ENCODE measurements around the gene GRHL1. TPM values are rescaled to one million over a fixed set of nuclear protein-coding genes. Genes with fewer than 3 reads are reported as not detected.

The GRHL1 gene
- total and polyA plus RNA-seq, 2 of the 4 experiments (the other 2 are of a cell fraction) = 0.18 to 0.21 TPM

DNA sequence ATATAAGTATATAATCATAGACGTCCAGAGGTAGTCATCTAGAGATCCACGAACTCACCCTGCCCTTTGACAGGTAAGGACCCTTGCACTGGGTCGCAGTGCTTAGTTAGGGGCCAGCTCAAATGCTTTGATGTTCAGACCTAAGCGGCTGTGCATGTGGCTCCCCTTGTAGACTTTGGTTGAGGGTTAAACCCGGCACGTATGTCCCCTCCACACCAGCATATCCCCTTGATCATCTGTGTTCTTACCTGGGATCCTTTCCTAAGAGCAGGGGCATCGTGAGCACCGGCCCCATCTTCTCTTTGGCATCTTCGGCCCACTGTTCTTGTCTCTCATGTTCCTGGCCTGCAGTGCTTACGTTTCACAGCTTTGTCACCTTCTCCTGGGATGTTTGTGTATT, 31.4 kb downstream of the GRHL1 start:
- Histone ChIP-seq H2AFZ (replicated peaks; ENCODE audit: low read length, poor library complexity) (peak overlapping the region; percentile 26), H3K9ac (ENCODE audit: low read depth, low read length) (no peak overlapping the region), H2BK15ac (ENCODE audit: low read depth, low read length) (no peak overlapping the region; the same call in 2 of the 3 replicates), H2BK5ac (ENCODE audit: low read depth, low read length, poor library complexity, severe bottlenecking) (no peak overlapping the region), H2BK20ac (ENCODE audit: low read depth, low read length) (peak overlapping the region; percentile 69), H4K20me1 (ENCODE audit: insufficient read depth, low read length) (no peaks in the 10 kb centered on the region), H3K56ac (ENCODE audit: extremely low read depth, insufficient read depth, low read length) (no peak overlapping the region), H2AK9ac (replicated peaks; ENCODE audit: low read depth, low read length, poor library complexity) (no peak overlapping the region), H2AK5ac (ENCODE audit: low read depth, low read length) (peak overlapping the region; percentile 85), H4K91ac (ENCODE audit: insufficient read depth, low read depth, low read length) (peak overlapping the region; percentile 43; the same call in 1 of the 2 replicates), H3K36me3 (ENCODE audit: control insufficient read depth, insufficient read depth, low read length) (no peaks in the 10 kb centered on the region), H3K14ac (replicated peaks; ENCODE audit: low read depth, low read length) (no peak overlapping the region; the same call in 1 of the 2 replicates), H3K4me1 (ENCODE audit: control insufficient read depth, insufficient read depth, low read length) (peaks cover 12% of the 10 kb centered on the region), H3K4me3 (ENCODE audit: insufficient read depth, low read depth, low read length) (no peak overlapping the region), H3K4ac (ENCODE audit: low read depth, low read length) (peak overlapping the region; percentile 63), H3K23ac (ENCODE audit: low read depth, low read length) (no peak overlapping the region), H4K8ac (ENCODE audit: low read depth in 2 of 2, low read length in 2 of 2) (0 out of 4 replicates have a peak overlapping the region, but pooled peaks of 1 of the 2 experiments have one; percentile 7), H3K9me3 (ENCODE audit: control insufficient read depth, insufficient read depth, low read length) (no peaks in the 10 kb centered on the region), H3K4me2 (ENCODE audit: low read depth, low read length) (no peak overlapping the region), H3K79me1 (ENCODE audit: low read depth in 1 of 2, low read length in 2 of 2) (no peaks in the 10 kb centered on the region), H2BK120ac (ENCODE audit: low read depth, low read length) (peak overlapping the region; percentile 68), H3K27me3 (ENCODE audit: control insufficient read depth, insufficient read depth, low read length) (no peaks in the 10 kb centered on the region), H3K18ac (ENCODE audit: low read depth, low read length) (no peak overlapping the region), H3K27ac (ENCODE audit: insufficient read depth, low read length) (no peak overlapping the region), H3K9me1 (ENCODE audit: insufficient read depth, low read length) (peaks cover 7% of the 10 kb centered on the region), H4K5ac (ENCODE audit: low read depth, low read length) (no peak overlapping the region)
- WGBS, 2 experiments (ENCODE audit: extremely low coverage in 2 of 2, insufficient read length in 1 of 2) = 80% methylated on average over 1 of the region's 10 CpGs; no CpG with 5 or more reads in 1 of the 2 experiments
- CTCF ChIA-PET = interaction anchor here (0.6 to 1.9 kb wide), 3 partner anchors 11 to 95 kb away, joined by 3 to 8 read pairs (median 6); no protein-coding TSS in a partner anchor
- BruUV-seq (replicated peaks) = no TSS peak
- in situ Hi-C loops (cut with MboI; ENCODE audit: low sequenced_read_pairs) (no loop called here), intact Hi-C loops (cut with micrococcal nuclease) (no loop called here), dilution Hi-C loops (cut with HindIII; ENCODE audit: low sequenced_read_pairs, unreplicated experiment) (no loop called here)
- POLR2A ChIA-PET (ENCODE audit: unreplicated experiment) = no interaction called here
- DNase-seq = no peak
- ATAC-seq (ENCODE audit: low read depth) = no peak
- TF ChIP-seq, protein P1, sequence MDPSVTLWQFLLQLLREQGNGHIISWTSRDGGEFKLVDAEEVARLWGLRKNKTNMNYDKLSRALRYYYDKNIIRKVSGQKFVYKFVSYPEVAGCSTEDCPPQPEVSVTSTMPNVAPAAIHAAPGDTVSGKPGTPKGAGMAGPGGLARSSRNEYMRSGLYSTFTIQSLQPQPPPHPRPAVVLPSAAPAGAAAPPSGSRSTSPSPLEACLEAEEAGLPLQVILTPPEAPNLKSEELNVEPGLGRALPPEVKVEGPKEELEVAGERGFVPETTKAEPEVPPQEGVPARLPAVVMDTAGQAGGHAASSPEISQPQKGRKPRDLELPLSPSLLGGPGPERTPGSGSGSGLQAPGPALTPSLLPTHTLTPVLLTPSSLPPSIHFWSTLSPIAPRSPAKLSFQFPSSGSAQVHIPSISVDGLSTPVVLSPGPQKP (IDR thresholded peaks at IDR 0.05; ENCODE audit: borderline replicate concordance, low read depth, low read length) = no peak
- TF ChIP-seq, protein P2, sequence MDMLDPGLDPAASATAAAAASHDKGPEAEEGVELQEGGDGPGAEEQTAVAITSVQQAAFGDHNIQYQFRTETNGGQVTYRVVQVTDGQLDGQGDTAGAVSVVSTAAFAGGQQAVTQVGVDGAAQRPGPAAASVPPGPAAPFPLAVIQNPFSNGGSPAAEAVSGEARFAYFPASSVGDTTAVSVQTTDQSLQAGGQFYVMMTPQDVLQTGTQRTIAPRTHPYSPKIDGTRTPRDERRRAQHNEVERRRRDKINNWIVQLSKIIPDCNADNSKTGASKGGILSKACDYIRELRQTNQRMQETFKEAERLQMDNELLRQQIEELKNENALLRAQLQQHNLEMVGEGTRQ (IDR thresholded peaks at IDR 0.05; ENCODE audit: low read depth, low read length) = no peak
- no peak for TF ChIP-seq RAD21 (IDR thresholded peaks at IDR 0.05; ENCODE audit: low read length)
- TF ChIP-seq MXI1 (IDR thresholded peaks at IDR 0.05; ENCODE audit: borderline replicate concordance, low read depth, low read length) = no peak
- TF ChIP-seq RCOR1 (IDR thresholded peaks at IDR 0.05; ENCODE audit: insufficient replicate concordance, low read length) = no peak
- no peak for TF ChIP-seq NFE2L2 (IDR thresholded peaks at IDR 0.05; ENCODE audit: low read depth, low read length)
- no peak for TF ChIP-seq FOS (IDR thresholded peaks at IDR 0.05; ENCODE audit: low read depth, low read length)
- TF ChIP-seq, protein P3, sequence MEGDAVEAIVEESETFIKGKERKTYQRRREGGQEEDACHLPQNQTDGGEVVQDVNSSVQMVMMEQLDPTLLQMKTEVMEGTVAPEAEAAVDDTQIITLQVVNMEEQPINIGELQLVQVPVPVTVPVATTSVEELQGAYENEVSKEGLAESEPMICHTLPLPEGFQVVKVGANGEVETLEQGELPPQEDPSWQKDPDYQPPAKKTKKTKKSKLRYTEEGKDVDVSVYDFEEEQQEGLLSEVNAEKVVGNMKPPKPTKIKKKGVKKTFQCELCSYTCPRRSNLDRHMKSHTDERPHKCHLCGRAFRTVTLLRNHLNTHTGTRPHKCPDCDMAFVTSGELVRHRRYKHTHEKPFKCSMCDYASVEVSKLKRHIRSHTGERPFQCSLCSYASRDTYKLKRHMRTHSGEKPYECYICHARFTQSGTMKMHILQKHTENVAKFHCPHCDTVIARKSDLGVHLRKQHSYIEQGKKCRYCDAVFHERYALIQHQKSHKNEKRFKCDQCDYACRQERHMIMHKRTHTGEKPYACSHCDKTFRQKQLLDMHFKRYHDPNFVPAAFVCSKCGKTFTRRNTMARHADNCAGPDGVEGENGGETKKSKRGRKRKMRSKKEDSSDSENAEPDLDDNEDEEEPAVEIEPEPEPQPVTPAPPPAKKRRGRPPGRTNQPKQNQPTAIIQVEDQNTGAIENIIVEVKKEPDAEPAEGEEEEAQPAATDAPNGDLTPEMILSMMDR (conservative IDR thresholded peaks at IDR 0.05; ENCODE audit: low read depth, low read length) = no peak
- TF ChIP-seq BHLHE40 (IDR thresholded peaks at IDR 0.05; ENCODE audit: low read depth, low read length) = no peak
- no peak for TF ChIP-seq SMC3 (IDR thresholded peaks at IDR 0.05; ENCODE audit: low read depth, low read length)
- no peak for TF ChIP-seq POLR2A (IDR thresholded peaks at IDR 0.05; ENCODE audit: low read depth, low read length)
- no peak for TF ChIP-seq RFX5 (IDR thresholded peaks at IDR 0.05; ENCODE audit: low read depth, low read length)
- TF ChIP-seq MAFK (IDR thresholded peaks at IDR 0.05; ENCODE audit: low read depth, low read length) = no peak
- no peak for TF ChIP-seq CEBPB (IDR thresholded peaks at IDR 0.05; ENCODE audit: low read depth, low read length)

Data from IMR-90 (cell line).